IMR-90 (cell line): ENCODE results near the gene WIPI1. TPM values are rescaled to one million over a fixed set of nuclear protein-coding genes. Genes with fewer than 3 reads are reported as not detected.

ENCODE experiments used
- ATAC-seq: fragments of 200-7000 bp; cut with Tn5 transposase; 2 replicates; pipeline ENCODE4 v1.9.1; 2020; ENCODE audit warnings: low read depth, mild to moderate bottlenecking, moderate library complexity
- BruUV-seq: library from RNA; stranded (reverse); fragments of 400-500 nt; replicated peaks from 2 replicates; lab custom pipeline; 2021; lab: Mats Ljungman, UMichigan
- CTCF ChIA-PET: fragments of 300-600 bp; formaldehyde crosslinking; extraction: SDS; loops from one replicate; lab custom pipeline; 2021; ENCODE audit warnings: antibody characterized with exemption; lab: Yijun Ruan, JAX
- POLR2A ChIA-PET: fragments of 300-600 bp; sonication (Branson Sonifier 250); formaldehyde crosslinking; loops from one replicate; lab custom pipeline; 2022; ENCODE audit warnings: antibody characterized with exemption; ENCODE audit not compliant: unreplicated experiment; lab: Charles Lee
- DNase-seq: peaks from one replicate; pipeline ENCODE4 v3.0.0; 2013
- H2AFZ ChIP-seq: replicated peaks from 2 replicates; pipeline ENCODE3; 2013; ENCODE audit warnings: low read length, mild to moderate bottlenecking; ENCODE audit not compliant: poor library complexity
- H2AK5ac ChIP-seq: 2 replicates; pipeline ENCODE4 v1.6.1; 2013; ENCODE audit warnings: low read depth, low read length, inconsistent platforms
- H2AK9ac ChIP-seq: replicated peaks from 2 replicates; pipeline ENCODE3; 2013; ENCODE audit warnings: mild to moderate bottlenecking, low read depth, low read length, moderate library complexity; ENCODE audit not compliant: poor library complexity
- H2BK120ac ChIP-seq: 2 replicates; pipeline ENCODE4 v1.6.1; 2013; ENCODE audit warnings: low read depth, low read length, inconsistent platforms
- H2BK15ac ChIP-seq: 3 replicates; pipeline ENCODE4 v1.6.1; 2013; ENCODE audit warnings: low read depth, low read length, inconsistent platforms
- H2BK20ac ChIP-seq: 2 replicates; pipeline ENCODE4 v1.6.1; 2013; ENCODE audit warnings: low read depth, mild to moderate bottlenecking, inconsistent platforms, low read length, moderate library complexity
- H2BK5ac ChIP-seq: 2 replicates; pipeline ENCODE4 v1.6.1; 2013; ENCODE audit warnings: mild to moderate bottlenecking, low read depth, low read length, inconsistent platforms; ENCODE audit not compliant: poor library complexity, severe bottlenecking
- H3K14ac ChIP-seq: replicated peaks from 2 replicates; pipeline ENCODE4 v1.6.1; 2013; ENCODE audit warnings: low read depth, low read length, inconsistent platforms
- H3K18ac ChIP-seq: 2 replicates; pipeline ENCODE4 v1.6.1; 2013; ENCODE audit warnings: low read depth, low read length, control low read depth
- H3K23ac ChIP-seq: 2 replicates; pipeline ENCODE4 v1.6.1; 2013; ENCODE audit warnings: low read depth, low read length, inconsistent platforms
- H3K27ac ChIP-seq: 2 replicates; pipeline ENCODE4 v1.5.1; 2013; ENCODE audit warnings: mild to moderate bottlenecking, control low read depth, low read length; ENCODE audit not compliant: insufficient read depth
- H3K27me3 ChIP-seq: 2 replicates; pipeline ENCODE4 v1.6.1; 2013; ENCODE audit warnings: low read length; ENCODE audit not compliant: control insufficient read depth, insufficient read depth
- H3K36me3 ChIP-seq: 2 replicates; pipeline ENCODE4 v1.6.1; 2013; ENCODE audit warnings: low read length, mixed read lengths; ENCODE audit not compliant: control insufficient read depth, insufficient read depth
- H3K4ac ChIP-seq: 2 replicates; pipeline ENCODE4 v1.6.1; 2013; ENCODE audit warnings: low read depth, low read length, inconsistent platforms
- H3K4me1 ChIP-seq: 2 replicates; pipeline ENCODE4 v1.6.1; 2013; ENCODE audit warnings: low read length, mixed read lengths; ENCODE audit not compliant: control insufficient read depth, insufficient read depth
- H3K4me2 ChIP-seq: 2 replicates; pipeline ENCODE4 v1.6.1; 2013; ENCODE audit warnings: low read depth, mild to moderate bottlenecking, control low read depth, low read length, moderate library complexity
- H3K4me3 ChIP-seq: 2 replicates; pipeline ENCODE4 v1.5.1; 2013; ENCODE audit warnings: low read depth, mild to moderate bottlenecking, control low read depth, low read length, moderate library complexity; ENCODE audit not compliant: insufficient read depth
- H3K56ac ChIP-seq: 2 replicates; pipeline ENCODE4 v1.6.1; 2013; ENCODE audit warnings: low read length, inconsistent platforms; ENCODE audit not compliant: insufficient read depth; ENCODE audit errors: extremely low read depth
- H3K79me1 ChIP-seq, 2 experiments: 2 replicates each; pipeline ENCODE4 v1.6.1; 2013; ENCODE audit warnings: low read length in 2 of 2, inconsistent platforms in 1 of 2, low read depth in 1 of 2
- H3K9ac ChIP-seq: 2 replicates; pipeline ENCODE4 v1.6.1; 2013; ENCODE audit warnings: low read depth, low read length, control low read depth
- H3K9me1 ChIP-seq: 2 replicates; pipeline ENCODE4 v1.6.1; 2013; ENCODE audit warnings: low read length, inconsistent platforms; ENCODE audit not compliant: insufficient read depth
- H3K9me3 ChIP-seq: 2 replicates; pipeline ENCODE4 v1.6.1; 2013; ENCODE audit warnings: low read length; ENCODE audit not compliant: control insufficient read depth, insufficient read depth
- H4K20me1 ChIP-seq: 2 replicates; pipeline ENCODE4 v1.6.1; 2013; ENCODE audit warnings: low read length, inconsistent platforms; ENCODE audit not compliant: insufficient read depth
- H4K5ac ChIP-seq: 2 replicates; pipeline ENCODE4 v1.6.1; 2013; ENCODE audit warnings: mild to moderate bottlenecking, low read depth, low read length, control low read depth
- H4K8ac ChIP-seq, 2 experiments: 2 replicates each; pipeline ENCODE4 v1.6.1; 2013; ENCODE audit warnings: low read depth in 2 of 2, low read length in 2 of 2, control low read depth in 1 of 2, inconsistent platforms in 1 of 2
- H4K91ac ChIP-seq: 2 replicates; pipeline ENCODE4 v1.6.1; 2013; ENCODE audit warnings: low read depth, low read length, inconsistent platforms; ENCODE audit not compliant: insufficient read depth
- BHLHE40 ChIP-seq: fragments of 150-350 bp; IDR thresholded peaks from 2 replicates; pipeline ENCODE4 v1.6.1; 2016; ENCODE audit warnings: mild to moderate bottlenecking, low read depth, low read length
- CHD1 ChIP-seq: IDR thresholded peaks from 2 replicates; pipeline ENCODE4 v1.6.1; 2012; ENCODE audit warnings: low read depth, low read length, improper control_type of control experiment
- CTCF ChIP-seq: conservative IDR thresholded peaks from 2 replicates; pipeline ENCODE4 v1.5.1; 2012; ENCODE audit warnings: mild to moderate bottlenecking, low read depth, low read length, improper control_type of control experiment
- ELK1 ChIP-seq: fragments of 150-350 bp; IDR thresholded peaks from 2 replicates; pipeline ENCODE4 v1.6.1; 2016; ENCODE audit warnings: low read depth, mild to moderate bottlenecking, low read length, moderate library complexity, borderline replicate concordance
- MAFK ChIP-seq: IDR thresholded peaks from 2 replicates; pipeline ENCODE4 v1.6.1; 2012; ENCODE audit warnings: low read depth, low read length, improper control_type of control experiment
- MAZ ChIP-seq: IDR thresholded peaks from 2 replicates; pipeline ENCODE4 v1.6.1; 2012; ENCODE audit warnings: low read depth, mild to moderate bottlenecking, low read length, improper control_type of control experiment, moderate library complexity, borderline replicate concordance
- MXI1 ChIP-seq: IDR thresholded peaks from 2 replicates; pipeline ENCODE4 v1.6.1; 2012; ENCODE audit warnings: low read depth, mild to moderate bottlenecking, low read length, moderate library complexity, borderline replicate concordance
- NFE2L2 ChIP-seq: fragments of 150-350 bp; IDR thresholded peaks from 2 replicates; pipeline ENCODE4 v1.6.1; 2016; ENCODE audit warnings: low read depth, mild to moderate bottlenecking, low read length
- POLR2A ChIP-seq: IDR thresholded peaks from 2 replicates; pipeline ENCODE4 v1.6.1; 2012; ENCODE audit warnings: mild to moderate bottlenecking, low read depth, low read length
- RAD21 ChIP-seq: IDR thresholded peaks from 2 replicates; pipeline ENCODE4 v1.6.1; 2012; ENCODE audit warnings: low read length, improper control_type of control experiment
- RFX5 ChIP-seq: IDR thresholded peaks from 2 replicates; pipeline ENCODE4 v1.8.0; 2012; ENCODE audit warnings: low read depth, mild to moderate bottlenecking, low read length, moderate library complexity
- SMC3 ChIP-seq: fragments of 150-350 bp; IDR thresholded peaks from 2 replicates; pipeline ENCODE4 v1.6.1; 2016; ENCODE audit warnings: low read depth, mild to moderate bottlenecking, antibody characterized with exemption, low read length, moderate library complexity
- USF2 ChIP-seq: fragments of 150-350 bp; IDR thresholded peaks from 2 replicates; pipeline ENCODE4 v1.6.1; 2017; ENCODE audit warnings: mild to moderate bottlenecking, antibody characterized with exemption, low read length, low read depth
- WGBS, 2 experiments: methylation state at CpG; one replicate each; pipeline versions ENCODE4 v1.1.5 to v1.1.7; 2013; ENCODE audit warnings: missing lambda C conversion rate in 2 of 2; ENCODE audit not compliant: insufficient read length in 1 of 2; ENCODE audit errors: extremely low coverage in 2 of 2; 5-methylcytosine and 5-hydroxymethylcytosine counted together
- dilution Hi-C: fragments of 300-500 bp; cut with HindIII; formaldehyde crosslinking; loops from one replicate; pipeline ENCODE4 v1.14.3; 2018; ENCODE audit warnings: low sequenced_read_pairs; ENCODE audit not compliant: unreplicated experiment
- in situ Hi-C: fragments of 300-500 bp; cut with MboI; formaldehyde crosslinking; loops from 3 replicates; pipeline ENCODE4 v1.14.3; 2019; ENCODE audit warnings: low sequenced_read_pairs, inconsistent platforms, mixed read lengths
- intact Hi-C: fragments of 100-400 bp; cut with micrococcal nuclease; formaldehyde crosslinking; loops from 2 replicates; pipeline ENCODE4 v1.10.0; 2022
- polyA plus RNA-seq, 3 experiments: library from polyadenylated mRNA; depleted of rRNA; stranded (reverse); fragments of >200 nt; gene quantifications; 2 replicates each; pipeline ENCODE4 v1.2.3, GENCODE V29; 2012; ENCODE audit warnings: low replicate concordance in 1 of 3
- total RNA-seq: library from RNA; depleted of rRNA; stranded (reverse); fragments of >200 nt; gene quantifications from 2 replicates; pipeline ENCODE4 v1.2.3, GENCODE V29; 2012

WIPI1 gene
- total and polyA plus RNA-seq, 2 of the 4 experiments (the other 2 are of a cell fraction) = 78.6 to 129 TPM

- no peak for TF ChIP-seq ELK1
- no peak for TF ChIP-seq SMC3
- TF ChIP-seq MAFK = no peak
Observed at GRCh38 chr17:68433911-68434508, 23.3 kb downstream of the WIPI1 start (continued).

- Histone ChIP-seq H2BK20ac (no peak overlapping the region), H3K4me2 (no peak overlapping the region), H3K18ac (no peak overlapping the region), H3K14ac (no peak overlapping the region), H2BK15ac (no peak overlapping the region), H3K9me1 (peaks cover 2% of the 10 kb centered on the region; the same call in 1 of the 2 replicates), H2AK5ac (no peak overlapping the region), H4K20me1 (peaks cover 10% of the 10 kb centered on the region; the same call in 1 of the 2 replicates), H3K56ac (no peak overlapping the region), H2AK9ac (no peak overlapping the region), H3K27ac (no peak overlapping the region), H3K4me3 (no peak overlapping the region), H2AFZ (no peak overlapping the region), H3K36me3 (peaks cover 63% of the 10 kb centered on the region), H3K23ac (no peak overlapping the region), H2BK5ac (no peak overlapping the region), H3K9ac (no peak overlapping the region), H3K79me1 (peaks cover 0 to 16% of the 10 kb centered on the region in 2 experiments; a peak in 2 of 4 replicates), H2BK120ac (no peak overlapping the region), H4K8ac (no peak overlapping the region), H4K91ac (no peak overlapping the region), H3K9me3 (no peaks in the 10 kb centered on the region), H3K27me3 (no peaks in the 10 kb centered on the region), H4K5ac (no peak overlapping the region), H3K4me1 (peaks cover 5% of the 10 kb centered on the region), H3K4ac (no peak overlapping the region)
- ChIA-PET CTCF (interaction anchor here (1.1 kb wide), 1 partner anchor 34 kb away, joined by 4 read pairs; no protein-coding TSS in a partner anchor), POLR2A (no interaction called here)
- intact Hi-C loops = no loop called here
- in situ Hi-C loops = loop anchor here (10.0 kb wide), 1 partner anchor 168 kb away; no protein-coding TSS in a partner anchor
- BruUV-seq = no TSS peak
- WGBS, 2 experiments = 80% methylated on average over 1 of the region's 9 CpGs; no CpG with 5 or more reads in 1 of the 2 experiments
- no peak for DNase-seq
- dilution Hi-C loops = no loop called here
- ATAC-seq = no peak
- TF ChIP-seq CHD1 = no peak
- no peak for TF ChIP-seq USF2
- no peak for TF ChIP-seq BHLHE40
- no peak for TF ChIP-seq MAFK
- TF ChIP-seq RFX5 = no peak
- TF ChIP-seq MAZ = no peak
- no peak for TF ChIP-seq RAD21
- TF ChIP-seq POLR2A = no peak
- no peak for TF ChIP-seq CTCF
- TF ChIP-seq NFE2L2 = no peak
- no peak for TF ChIP-seq MXI1
Observed at GRCh38 chr17:68433211-68433610, 24.1 kb downstream of the WIPI1 start.
